Tibial nerve (tissue), 4 donors: ENCODE results near the gene LCP1. TPM values are rescaled to one million over a fixed set of nuclear protein-coding genes. Genes with fewer than 3 reads are reported as not detected.

Experiments used
- DNase-seq, 2 donors: peaks; one replicate each; pipeline ENCODE4 v3.0.0-alpha.2; 2019; ENCODE audit warnings: low spot score in 2 of 2
- H3K27ac ChIP-seq, 4 donors: fragments of 200-600 bp; sonication (generic) in 3 of 4; one replicate each; pipeline ENCODE4 v1.5.1; 2017 to 2019; ENCODE audit warnings: mild to moderate bottlenecking in 1 of 4
- H3K27me3 ChIP-seq, 2 donors: fragments of 200-600 bp; sonication (generic) in 1 of 2; one replicate each; pipeline versions ENCODE4 v1.5.1 to v1.6.0; 2017 to 2019
- H3K36me3 ChIP-seq, 3 donors: fragments of 200-600 bp; sonication (generic); one replicate each; pipeline ENCODE4 v1.5.1; 2018 to 2019
- H3K4me1 ChIP-seq, 4 donors: fragments of 200-600 bp; sonication (generic) in 3 of 4; one replicate each; pipeline ENCODE4 v1.5.1; 2017 to 2019
- H3K4me3 ChIP-seq, 4 donors: fragments of 200-600 bp; sonication (generic) in 3 of 4; one replicate each; pipeline ENCODE4 v1.5.1; 2017 to 2019; ENCODE audit warnings: mild to moderate bottlenecking in 1 of 4, moderate library complexity in 1 of 4
- H3K9me3 ChIP-seq, 4 donors: fragments of 200-600 bp; sonication (generic) in 3 of 4; one replicate each; pipeline ENCODE4 v1.5.1; 2017 to 2019
- CTCF ChIP-seq, 5 experiments: fragments of 200-600 bp in 3 of 5; fragments of 450-650 bp in 2 of 5; sonication (generic) in 3 of 5; IDR thresholded peaks; one replicate each; pipeline ENCODE4 v1.5.1; 2016 to 2019; ENCODE audit warnings: antibody characterized with exemption in 5 of 5, mild to moderate bottlenecking in 3 of 5, moderate library complexity in 2 of 5
- EP300 ChIP-seq, 2 donors: sonication (generic); formaldehyde crosslinking; IDR thresholded peaks; one replicate each; pipeline ENCODE4 v1.6.1; 2017; ENCODE audit warnings: antibody characterized with exemption in 2 of 2, mild to moderate bottlenecking in 1 of 2
- POLR2A ChIP-seq, 2 donors: fragments of 450-650 bp; IDR thresholded peaks; one replicate each; pipeline ENCODE4 v1.6.1; 2017; ENCODE audit warnings: antibody characterized with exemption in 2 of 2, mild to moderate bottlenecking in 2 of 2, moderate library complexity in 2 of 2
- WGBS, 2 donors: methylation state at CpG; one replicate each; pipeline ENCODE4 v1.1.5; 2018; 5-methylcytosine and 5-hydroxymethylcytosine counted together
- small RNA-seq: library from RNA; depleted of rRNA; stranded (forward); fragments of <200 nt; gene quantifications from one replicate; pipeline ENCODE3, GENCODE V24; 2016
- total RNA-seq, 4 donors: library from RNA; depleted of rRNA; stranded (reverse); fragments of >200 nt; gene quantifications; one replicate each; pipeline ENCODE4 v1.1.0, GENCODE V29; 2016

The LCP1 gene
- total RNA-seq, 4 donors from 2014 or later: 18.1 to 62.7 (median 22.4) TPM

- WGBS, 2 donors: 93 to 95% methylated on average over 5 of the region's 5 CpGs
- Histone ChIP-seq H3K4me3 (no peak overlapping the region), H3K36me3 (no peaks in the 10 kb centered on the region), H3K27me3 (no peaks in the 10 kb centered on the region), H3K4me1 (no peaks in the 10 kb centered on the region), H3K27ac (no peak overlapping the region), H3K9me3 (peaks cover 0 to under 1% (median 0%) of the 10 kb centered on the region in 4 donors)
- TF ChIP-seq EP300 (IDR thresholded peaks at IDR 0.05): no peak
- TF ChIP-seq POLR2A (IDR thresholded peaks at IDR 0.05): no peak
- TF ChIP-seq CTCF (IDR thresholded peaks at IDR 0.05): no peak
- DNase-seq: no peak
Measured at GRCh38 chr13:46082324-46082723, 99.7 kb downstream of the LCP1 start.

- DNase-seq: no peak
- no peaks in the 10 kb centered on the region for H3K27me3 ChIP-seq
- WGBS, 2 donors: 55 to 59% methylated on average over 2 of the region's 2 CpGs
- peaks cover 0 to 6% (median 0%) of the 10 kb centered on the region in 4 donors for H3K9me3 ChIP-seq
- H3K4me3 ChIP-seq: no peak overlapping the region
- H3K27ac ChIP-seq: no peak overlapping the region
- no peaks in the 10 kb centered on the region for H3K4me1 ChIP-seq
- TF ChIP-seq EP300 (IDR thresholded peaks at IDR 0.05) (no peak), CTCF (IDR thresholded peaks at IDR 0.05) (no peak), POLR2A (IDR thresholded peaks at IDR 0.05) (no peak)
- H3K36me3 ChIP-seq: no peaks in the 10 kb centered on the region
Measured at GRCh38 chr13:46079770-46080169, 102.2 kb downstream of the LCP1 start.

- TF ChIP-seq POLR2A (IDR thresholded peaks at IDR 0.05): no peak
- TF ChIP-seq CTCF (IDR thresholded peaks at IDR 0.05): no peak
- TF ChIP-seq EP300 (IDR thresholded peaks at IDR 0.05): no peak
- Histone ChIP-seq H3K27me3 (no peaks in the 10 kb centered on the region), H3K4me1 (no peaks in the 10 kb centered on the region), H3K36me3 (no peaks in the 10 kb centered on the region), H3K9me3 (peaks cover 0 to 6% (median 0%) of the 10 kb centered on the region in 4 donors), H3K4me3 (no peak overlapping the region), H3K27ac (no peak overlapping the region)
- no peak for DNase-seq
- 61% methylated on average over 1 of the region's 1 CpG for WGBS, 2 donors
Measured at GRCh38 chr13:46077265-46077664, 104.7 kb downstream of the LCP1 start.

- WGBS, 2 donors: 77 to 93% methylated on average over 3 of the region's 3 CpGs
- no peaks in the 10 kb centered on the region for H3K27me3 ChIP-seq
Measured at GRCh38 chr13:46076827-46077226, 105.2 kb downstream of the LCP1 start.

More at GRCh38 chr13:46076827-46077226, 105.2 kb downstream of the LCP1 start:
- TF ChIP-seq CTCF (IDR thresholded peaks at IDR 0.05) (no peak), POLR2A (IDR thresholded peaks at IDR 0.05) (no peak), EP300 (IDR thresholded peaks at IDR 0.05) (no peak)
- no peaks in the 10 kb centered on the region for H3K4me1 ChIP-seq
- no peak overlapping the region for H3K27ac ChIP-seq
- H3K36me3 ChIP-seq: no peaks in the 10 kb centered on the region
- H3K4me3 ChIP-seq: no peak overlapping the region
- no peak for DNase-seq
- H3K9me3 ChIP-seq: peaks cover 0 to 6% (median 0%) of the 10 kb centered on the region in 4 donors

Small RNAs within 50 kb of the gene (small RNA-seq; reads per million reads assigned to genes)
- not detected for gene RN7SL288P

Other genes with a start within 250 kb of the LCP1 start
- 10 to 100 TPM; 34.7 to 55.9 (median 44.2) TPM for gene ZC3H13, start 129.4 kb downstream of the LCP1 start, total RNA-seq
- gene CPB2, start 77.1 kb downstream of the LCP1 start, total RNA-seq: not detected
- gene LRRC63, start 29.8 kb upstream of the LCP1 start, total RNA-seq: under 1 TPM in 1 of 4 donors, not detected in 3; 0.78 TPM
- 10 to 100 TPM in 1 of 4 donors, 1 to 10 TPM in 3; 2.0 to 18.3 (median 5.0) TPM for gene RUBCNL, start 205.1 kb upstream of the LCP1 start, total RNA-seq